Suprapubic skin (tissue), 4 donors: ENCODE measurements around the gene RXFP4. TPM values are rescaled to one million over a fixed set of nuclear protein-coding genes. Genes with fewer than 3 reads are reported as not detected.

ENCODE experiments used
- DNase-seq, 2 donors: peaks; one replicate each; pipeline ENCODE4 v3.0.0-alpha.2; 2019; ENCODE audit warnings: low spot score in 2 of 2
- H3K27ac ChIP-seq: fragments of 200-600 bp; sonication (generic); one replicate; pipeline ENCODE4 v1.5.1; 2019
- H3K27me3 ChIP-seq: fragments of 200-600 bp; sonication (generic); one replicate; pipeline ENCODE4 v1.5.1; 2019
- H3K36me3 ChIP-seq: fragments of 200-600 bp; sonication (generic); one replicate; pipeline ENCODE4 v1.5.1; 2019
- H3K4me1 ChIP-seq: fragments of 200-600 bp; sonication (generic); one replicate; pipeline ENCODE4 v1.5.1; 2019
- H3K4me3 ChIP-seq: fragments of 200-600 bp; sonication (generic); one replicate; pipeline ENCODE4 v1.5.1; 2019; ENCODE audit warnings: mild to moderate bottlenecking
- H3K9me3 ChIP-seq: fragments of 200-600 bp; sonication (generic); one replicate; pipeline ENCODE4 v1.5.1; 2019
- EP300 ChIP-seq: sonication (generic); formaldehyde crosslinking; IDR thresholded peaks from one replicate; pipeline ENCODE4 v1.6.1; 2017; ENCODE audit warnings: antibody characterized with exemption
- POLR2A ChIP-seq, 2 donors: fragments of 450-650 bp; IDR thresholded peaks; one replicate each; pipeline ENCODE4 v1.6.1; 2017; ENCODE audit warnings: antibody characterized with exemption in 2 of 2, mild to moderate bottlenecking in 2 of 2, moderate library complexity in 2 of 2
- POLR2AphosphoS5 ChIP-seq, 3 donors: sonication (generic); formaldehyde crosslinking; IDR thresholded peaks; one replicate each; pipeline ENCODE4 v1.6.1; 2017; ENCODE audit warnings: antibody characterized with exemption in 3 of 3
- WGBS: methylation state at CpG from one replicate; pipeline ENCODE4 v1.1.5; 2018; 5-methylcytosine and 5-hydroxymethylcytosine counted together
- total RNA-seq, 4 donors: library from RNA; depleted of rRNA; stranded (reverse); fragments of >200 nt; gene quantifications; one replicate each; pipeline ENCODE4 v1.1.0, GENCODE V29; 2016
- TF ChIP-seq, protein P1 (sequence below), 2 donors: fragments of 200-600 bp in 1 of 2; fragments of 450-650 bp in 1 of 2; sonication (generic) in 1 of 2; IDR thresholded peaks; one replicate each; pipeline ENCODE4 v1.5.1; 2016 to 2019; ENCODE audit warnings: antibody characterized with exemption in 2 of 2, mild to moderate bottlenecking in 1 of 2, moderate library complexity in 1 of 2

The RXFP4 gene
- total RNA-seq, 4 donors from 2014 or later, result not detected

DNA sequence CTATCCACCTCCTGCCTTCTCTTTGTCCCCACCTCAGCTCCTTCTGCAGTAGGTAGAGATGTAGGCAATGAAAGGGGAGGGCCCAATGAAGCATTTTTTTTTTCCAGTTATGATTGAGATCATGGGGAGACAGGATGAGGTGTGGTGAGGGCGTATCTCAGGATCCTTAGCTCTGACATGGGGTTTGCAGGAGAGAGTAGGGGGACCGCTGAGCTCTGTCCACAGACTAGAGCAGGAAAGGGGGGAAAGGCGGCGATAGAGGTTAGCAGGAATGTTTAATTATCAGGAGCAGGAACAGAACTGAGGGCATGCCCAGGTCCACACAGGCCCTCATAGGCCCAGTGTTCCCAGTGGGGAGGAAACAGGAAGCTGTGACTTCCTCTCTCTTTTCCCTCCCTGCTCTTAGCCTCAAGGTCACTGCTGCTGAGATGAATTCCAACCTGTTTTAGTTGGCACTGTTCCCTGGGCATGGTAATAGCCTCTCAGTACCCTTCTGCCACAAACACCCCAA is 901 bp upstream of the RXFP4 start:
- TF ChIP-seq POLR2A (IDR thresholded peaks at IDR 0.05) (no peak), EP300 (no peak), POLR2AphosphoS5 (IDR thresholded peaks at IDR 0.05) (no peak)
- TF ChIP-seq, protein P1, sequence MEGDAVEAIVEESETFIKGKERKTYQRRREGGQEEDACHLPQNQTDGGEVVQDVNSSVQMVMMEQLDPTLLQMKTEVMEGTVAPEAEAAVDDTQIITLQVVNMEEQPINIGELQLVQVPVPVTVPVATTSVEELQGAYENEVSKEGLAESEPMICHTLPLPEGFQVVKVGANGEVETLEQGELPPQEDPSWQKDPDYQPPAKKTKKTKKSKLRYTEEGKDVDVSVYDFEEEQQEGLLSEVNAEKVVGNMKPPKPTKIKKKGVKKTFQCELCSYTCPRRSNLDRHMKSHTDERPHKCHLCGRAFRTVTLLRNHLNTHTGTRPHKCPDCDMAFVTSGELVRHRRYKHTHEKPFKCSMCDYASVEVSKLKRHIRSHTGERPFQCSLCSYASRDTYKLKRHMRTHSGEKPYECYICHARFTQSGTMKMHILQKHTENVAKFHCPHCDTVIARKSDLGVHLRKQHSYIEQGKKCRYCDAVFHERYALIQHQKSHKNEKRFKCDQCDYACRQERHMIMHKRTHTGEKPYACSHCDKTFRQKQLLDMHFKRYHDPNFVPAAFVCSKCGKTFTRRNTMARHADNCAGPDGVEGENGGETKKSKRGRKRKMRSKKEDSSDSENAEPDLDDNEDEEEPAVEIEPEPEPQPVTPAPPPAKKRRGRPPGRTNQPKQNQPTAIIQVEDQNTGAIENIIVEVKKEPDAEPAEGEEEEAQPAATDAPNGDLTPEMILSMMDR (IDR thresholded peaks at IDR 0.05), result no peak
- Histone ChIP-seq H3K4me1 (peaks cover 42% of the 10 kb centered on the region), H3K4me3 (no peak overlapping the region), H3K9me3 (no peaks in the 10 kb centered on the region), H3K27ac (peak overlapping the region; percentile 39), H3K27me3 (no peaks in the 10 kb centered on the region), H3K36me3 (no peaks in the 10 kb centered on the region)
- 65% methylated on average over 4 of the region's 4 CpGs for WGBS
- no peak for DNase-seq

DNA sequence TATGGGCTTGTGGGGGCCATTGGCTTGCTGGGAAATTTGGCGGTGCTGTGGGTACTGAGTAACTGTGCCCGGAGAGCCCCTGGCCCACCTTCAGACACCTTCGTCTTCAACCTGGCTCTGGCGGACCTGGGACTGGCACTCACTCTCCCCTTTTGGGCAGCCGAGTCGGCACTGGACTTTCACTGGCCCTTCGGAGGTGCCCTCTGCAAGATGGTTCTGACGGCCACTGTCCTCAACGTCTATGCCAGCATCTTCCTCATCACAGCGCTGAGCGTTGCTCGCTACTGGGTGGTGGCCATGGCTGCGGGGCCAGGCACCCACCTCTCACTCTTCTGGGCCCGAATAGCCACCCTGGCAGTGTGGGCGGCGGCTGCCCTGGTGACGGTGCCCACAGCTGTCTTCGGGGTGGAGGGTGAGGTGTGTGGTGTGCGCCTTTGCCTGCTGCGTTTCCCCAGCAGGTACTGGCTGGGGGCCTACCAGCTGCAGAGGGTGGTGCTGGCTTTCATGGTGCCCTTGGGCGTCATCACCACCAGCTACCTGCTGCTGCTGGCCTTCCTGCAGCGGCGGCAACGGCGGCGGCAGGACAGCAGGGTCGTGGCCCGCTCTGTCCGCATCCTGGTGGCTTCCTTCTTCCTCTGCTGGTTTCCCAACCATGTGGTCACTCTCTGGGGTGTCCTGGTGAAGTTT is 550 bp downstream of the RXFP4 start:
- peak in 1 of 2 donors; percentile 63 for DNase-seq

DNA sequence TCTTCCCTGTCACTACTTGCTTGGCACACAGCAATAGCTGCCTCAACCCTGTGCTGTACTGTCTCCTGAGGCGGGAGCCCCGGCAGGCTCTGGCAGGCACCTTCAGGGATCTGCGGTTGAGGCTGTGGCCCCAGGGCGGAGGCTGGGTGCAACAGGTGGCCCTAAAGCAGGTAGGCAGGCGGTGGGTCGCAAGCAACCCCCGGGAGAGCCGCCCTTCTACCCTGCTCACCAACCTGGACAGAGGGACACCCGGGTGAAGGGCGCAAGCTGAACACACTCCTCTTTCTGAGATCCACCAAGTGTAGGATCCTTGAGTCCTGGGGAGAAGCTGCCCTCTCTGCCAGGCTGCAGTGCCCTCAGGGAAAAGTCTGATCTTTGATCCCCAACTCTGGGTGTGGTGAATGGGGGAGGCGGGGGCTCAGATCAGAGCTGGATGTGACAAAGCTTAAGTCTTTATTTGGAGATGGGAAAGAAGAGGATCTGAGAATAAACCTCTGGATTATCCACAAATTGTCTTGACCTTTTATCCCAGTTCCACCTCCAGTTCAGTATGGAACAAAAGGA is 1.2 kb downstream of the RXFP4 start:
- WGBS, result 60% methylated on average over 3 of the region's 11 CpGs
- H3K27me3 ChIP-seq, result no peaks in the 10 kb centered on the region
- no peaks in the 10 kb centered on the region for H3K9me3 ChIP-seq
- TF ChIP-seq POLR2AphosphoS5 (IDR thresholded peaks at IDR 0.05), result no peak
- no peak for TF ChIP-seq POLR2A (IDR thresholded peaks at IDR 0.05)
- no peak for TF ChIP-seq EP300
- TF ChIP-seq, protein P1 (IDR thresholded peaks at IDR 0.05), result no peak
- no peak overlapping the region for H3K27ac ChIP-seq
- H3K4me1 ChIP-seq, result peaks cover 42% of the 10 kb centered on the region
- peaks cover 12% of the 10 kb centered on the region for H3K36me3 ChIP-seq
- peak in 1 of 2 donors; percentile 52 for DNase-seq
- no peak overlapping the region for H3K4me3 ChIP-seq

More for the DNA sequence above, 550 bp downstream of the RXFP4 start:
- Histone ChIP-seq H3K4me3 (no peak overlapping the region), H3K4me1 (peaks cover 42% of the 10 kb centered on the region), H3K27ac (peak overlapping the region; percentile 39), H3K27me3 (no peaks in the 10 kb centered on the region), H3K36me3 (peaks cover 6% of the 10 kb centered on the region), H3K9me3 (no peaks in the 10 kb centered on the region)
- WGBS, result 78% methylated on average over 14 of the region's 29 CpGs
- TF ChIP-seq, protein P1 (IDR thresholded peaks at IDR 0.05), result no peak
- TF ChIP-seq POLR2AphosphoS5 (IDR thresholded peaks at IDR 0.05) (no peak), POLR2A (IDR thresholded peaks at IDR 0.05) (no peak), EP300 (no peak)

DNA sequence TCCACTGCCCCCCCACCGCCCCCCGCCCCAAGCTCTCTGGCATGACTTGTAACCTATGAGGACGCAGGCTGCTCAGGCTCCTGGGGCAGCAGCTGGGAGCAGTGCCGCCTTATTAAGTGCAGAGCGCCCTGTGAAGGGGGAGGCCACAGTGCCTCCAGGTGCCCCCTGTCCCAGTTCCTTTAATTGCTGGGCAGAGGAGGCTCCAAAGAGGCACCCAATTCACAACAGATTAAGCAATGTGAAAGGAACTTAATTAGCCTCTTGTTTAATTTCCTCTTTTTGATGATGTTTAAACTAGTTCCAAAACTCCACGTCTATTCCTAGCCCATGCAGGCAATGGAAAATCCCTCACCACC is 3.0 kb downstream of the RXFP4 start:
- Histone ChIP-seq H3K27ac (no peak overlapping the region), H3K27me3 (no peaks in the 10 kb centered on the region), H3K4me1 (peaks cover 42% of the 10 kb centered on the region), H3K9me3 (no peaks in the 10 kb centered on the region), H3K4me3 (no peak overlapping the region), H3K36me3 (peaks cover 30% of the 10 kb centered on the region)
- TF ChIP-seq EP300, result no peak
- TF ChIP-seq POLR2AphosphoS5 (IDR thresholded peaks at IDR 0.05), result no peak
- no peak for TF ChIP-seq POLR2A (IDR thresholded peaks at IDR 0.05)
- TF ChIP-seq, protein P1 (IDR thresholded peaks at IDR 0.05), result no peak
- 57% methylated on average over 3 of the region's 6 CpGs for WGBS
- DNase-seq, result no peak

DNA sequence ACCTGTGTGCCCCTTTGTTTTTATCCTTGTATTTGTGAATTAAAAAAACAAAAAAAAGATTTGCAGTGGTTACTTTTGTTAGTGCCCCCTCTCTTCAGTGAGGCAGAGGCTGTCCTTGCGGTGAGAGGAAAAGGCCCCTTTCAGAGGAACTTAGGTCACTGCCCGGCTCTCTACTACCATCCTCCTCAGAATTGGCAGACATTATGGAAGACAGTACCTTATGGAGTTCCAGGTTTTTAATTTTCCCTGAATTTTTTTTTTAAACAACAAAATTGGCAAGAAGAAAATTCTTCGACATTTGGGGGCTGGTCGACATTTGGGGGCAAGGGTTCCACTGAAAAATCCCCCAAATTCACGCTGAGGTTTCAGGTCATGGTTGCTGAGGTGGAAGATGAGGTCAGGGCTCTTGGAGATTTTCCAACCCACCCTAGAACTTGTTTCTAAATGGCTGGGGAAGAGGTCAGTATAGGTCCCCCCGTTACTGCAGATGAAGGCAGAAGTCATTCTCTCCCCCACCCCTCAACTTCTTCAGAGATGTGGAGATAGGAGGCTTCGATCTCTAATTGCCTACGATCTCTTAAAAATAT is 5.3 kb downstream of the RXFP4 start:
- 79% methylated on average over 8 of the region's 8 CpGs for WGBS
- H3K9me3 ChIP-seq, result no peaks in the 10 kb centered on the region
- H3K36me3 ChIP-seq, result peaks cover 53% of the 10 kb centered on the region
- TF ChIP-seq EP300, result no peak
- TF ChIP-seq POLR2A (IDR thresholded peaks at IDR 0.05), result no peak
- no peak for TF ChIP-seq POLR2AphosphoS5 (IDR thresholded peaks at IDR 0.05)
- TF ChIP-seq, protein P1 (IDR thresholded peaks at IDR 0.05), result no peak
- H3K27me3 ChIP-seq, result no peaks in the 10 kb centered on the region
- DNase-seq, result peak in 1 of 2 donors; percentile 25
- peaks cover 19% of the 10 kb centered on the region for H3K4me1 ChIP-seq
- H3K4me3 ChIP-seq, result no peak overlapping the region
- H3K27ac ChIP-seq, result no peak overlapping the region
